ENCODE data around the gene SPATA3.
"Not testable (repeated sequence)": the region's sequence is repeated elsewhere in the genome, so short reads cannot be mapped to it uniquely, and the experiment has no call there.

SPATA3 gene

GRCh38 chr2:230995821-230996220 is at the start of gene SPATA3:
Gene SPATA3 (plus strand): TSS chr2:230996121. CDS start chr2:230996234, 113 bp downstream.
- no peak for DNase-seq (ENCODE audit: low spot score)

DNA sequence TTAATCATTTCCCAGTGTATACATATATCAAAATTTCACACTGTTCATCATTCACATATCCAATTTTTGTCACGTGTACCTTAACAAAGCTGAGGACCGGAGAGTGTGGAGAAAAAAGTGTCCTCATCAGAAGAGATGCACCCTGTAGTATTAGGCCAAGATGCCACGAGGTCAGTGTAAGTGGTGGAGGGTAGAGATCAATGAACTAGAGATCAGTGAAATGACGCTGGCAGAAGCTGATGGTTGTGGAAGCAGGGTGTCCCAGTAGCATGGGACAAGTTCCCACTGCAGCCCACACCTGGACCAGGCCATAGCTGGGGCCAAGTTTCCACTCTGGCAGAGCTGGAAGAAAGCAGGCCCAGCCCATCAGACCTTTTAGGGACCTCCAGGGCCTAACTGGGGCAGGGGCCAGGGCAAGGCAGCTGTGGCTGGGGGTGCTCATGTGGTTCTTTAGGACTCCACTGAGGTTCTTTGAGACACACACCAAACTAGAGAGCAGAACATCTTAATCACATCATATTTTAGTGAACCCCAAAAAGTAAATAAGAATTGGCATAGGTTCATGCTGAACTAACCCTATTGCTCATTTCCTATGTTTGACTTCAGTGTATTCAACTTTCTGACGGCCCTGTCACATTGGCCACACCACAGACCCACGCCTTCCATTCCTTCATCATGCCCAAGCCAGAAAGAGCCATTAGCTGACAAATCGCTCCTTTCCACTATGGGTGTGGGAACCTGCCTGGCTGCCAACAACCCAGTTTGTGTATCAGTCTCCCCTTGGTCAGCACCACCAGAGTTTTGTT is 49.3 kb upstream of the SPATA3 start:
- no peak for DNase-seq (ENCODE audit: low spot score)

DNA sequence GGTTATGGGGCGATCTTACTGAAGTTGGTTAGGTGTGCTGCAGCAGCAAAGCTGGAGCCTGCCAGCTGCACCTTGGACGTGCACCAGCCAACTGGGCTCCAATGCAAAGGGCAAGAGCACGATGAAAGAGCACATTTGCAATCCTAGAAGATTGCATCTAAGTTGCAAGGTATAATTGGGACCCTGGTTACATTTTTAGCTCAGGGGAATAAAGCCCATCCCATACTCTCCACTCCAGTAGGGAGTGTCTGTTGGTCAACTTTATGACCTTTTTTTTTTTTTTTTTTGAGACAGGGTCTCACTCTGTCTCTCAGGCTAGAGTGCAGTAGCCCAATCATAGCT is 48.7 kb upstream of the SPATA3 start:
- no peak for DNase-seq (ENCODE audit: low spot score)

DNA sequence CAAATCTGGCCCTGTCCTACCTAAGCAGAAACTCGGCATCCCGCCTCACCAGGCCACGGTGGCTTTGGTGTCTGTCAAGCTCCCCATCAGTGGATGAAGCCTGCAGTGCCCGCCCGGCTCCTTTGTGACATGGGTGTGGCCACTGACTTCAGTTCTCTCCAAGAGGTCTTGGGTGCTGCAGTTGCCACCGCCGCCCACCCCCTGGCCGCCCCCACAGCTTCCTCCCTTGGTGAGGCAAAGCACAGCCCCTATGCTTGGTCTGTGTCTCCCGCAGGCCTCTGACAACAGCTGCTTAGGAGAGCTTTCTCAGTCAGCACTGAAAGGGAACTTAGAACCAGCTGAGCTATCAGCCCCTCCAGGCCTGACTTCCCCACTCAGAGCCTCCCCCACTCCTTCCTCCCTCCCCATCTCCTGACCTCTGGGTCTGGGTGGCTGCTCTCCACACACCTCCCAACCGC is 48.0 kb upstream of the SPATA3 start:
- DNase-seq (ENCODE audit: low spot score): no peak

GRCh38 chr2:230949966-230950873 is 45.7 kb upstream of the SPATA3 start:
- DNase-seq (ENCODE audit: low spot score): no peak

- no peak for DNase-seq (ENCODE audit: low spot score)
Observed at GRCh38 chr2:230950874-230951339, 45.0 kb upstream of the SPATA3 start.

DNA sequence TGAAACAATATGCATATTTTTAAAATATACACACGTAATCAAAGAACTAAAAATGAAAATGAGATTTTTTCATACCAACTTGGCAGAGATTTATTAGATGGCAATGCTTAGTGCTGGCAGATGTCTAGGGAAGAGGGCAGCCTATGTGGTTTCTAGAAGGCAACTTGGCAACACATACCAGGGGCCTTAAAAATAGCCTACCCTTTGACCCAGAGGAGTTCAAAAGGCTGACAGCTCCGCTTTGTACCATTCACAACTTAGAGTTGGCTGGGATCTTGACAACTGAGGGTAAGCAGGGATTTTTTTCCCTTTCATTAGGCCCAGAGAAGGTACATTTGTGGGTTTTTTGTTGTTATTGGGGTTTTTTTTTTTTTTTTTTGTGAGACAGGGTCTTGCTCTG is 44.5 kb upstream of the SPATA3 start:
- no peak for DNase-seq (ENCODE audit: low spot score)

DNA sequence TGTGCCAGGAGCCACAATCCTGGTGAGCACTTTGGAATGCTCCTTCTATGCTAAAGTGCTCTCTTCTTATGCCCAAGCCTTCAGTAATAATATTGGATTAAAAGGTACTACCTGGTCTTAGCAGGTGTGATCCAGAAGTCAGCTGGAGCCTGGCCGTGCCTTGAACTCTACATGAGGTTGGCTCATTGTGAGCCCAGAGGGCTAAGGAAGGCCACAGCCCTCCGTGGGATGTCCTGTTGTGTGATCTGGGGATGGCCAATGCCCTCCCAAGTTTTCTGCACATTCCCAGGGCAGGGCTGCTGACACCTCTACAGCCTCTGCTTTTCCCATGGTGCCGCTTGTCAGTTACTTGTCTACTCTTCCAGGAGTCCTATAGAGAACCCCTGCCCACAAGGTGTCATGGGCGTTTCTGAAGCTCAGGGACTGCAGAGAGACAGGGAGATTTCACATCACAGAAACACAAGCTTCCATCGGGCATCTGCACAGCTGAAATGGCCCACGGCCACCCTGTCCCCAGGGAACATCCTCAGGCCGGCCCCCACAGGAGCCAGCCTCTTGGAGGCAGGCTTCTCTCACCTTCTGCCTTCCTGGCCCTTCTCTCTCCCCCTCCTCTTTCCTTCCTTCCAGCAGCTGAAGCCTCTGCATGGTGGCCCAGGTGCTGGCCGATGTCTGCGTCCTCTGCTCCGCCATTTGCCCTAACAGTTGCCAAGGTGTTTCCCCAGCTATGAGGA is 43.5 kb upstream of the SPATA3 start:
- DNase-seq (ENCODE audit: low spot score): no peak

GRCh38 chr2:230953845-230954244 is 42.1 kb upstream of the SPATA3 start:
- DNase-seq (ENCODE audit: low spot score): no peak

GRCh38 chr2:230954746-230955145 is 41.2 kb upstream of the SPATA3 start:
- DNase-seq (ENCODE audit: low spot score): no peak

GRCh38 chr2:230955163-230955737 is 40.7 kb upstream of the SPATA3 start:
- DNase-seq (ENCODE audit: low spot score): no peak

DNA sequence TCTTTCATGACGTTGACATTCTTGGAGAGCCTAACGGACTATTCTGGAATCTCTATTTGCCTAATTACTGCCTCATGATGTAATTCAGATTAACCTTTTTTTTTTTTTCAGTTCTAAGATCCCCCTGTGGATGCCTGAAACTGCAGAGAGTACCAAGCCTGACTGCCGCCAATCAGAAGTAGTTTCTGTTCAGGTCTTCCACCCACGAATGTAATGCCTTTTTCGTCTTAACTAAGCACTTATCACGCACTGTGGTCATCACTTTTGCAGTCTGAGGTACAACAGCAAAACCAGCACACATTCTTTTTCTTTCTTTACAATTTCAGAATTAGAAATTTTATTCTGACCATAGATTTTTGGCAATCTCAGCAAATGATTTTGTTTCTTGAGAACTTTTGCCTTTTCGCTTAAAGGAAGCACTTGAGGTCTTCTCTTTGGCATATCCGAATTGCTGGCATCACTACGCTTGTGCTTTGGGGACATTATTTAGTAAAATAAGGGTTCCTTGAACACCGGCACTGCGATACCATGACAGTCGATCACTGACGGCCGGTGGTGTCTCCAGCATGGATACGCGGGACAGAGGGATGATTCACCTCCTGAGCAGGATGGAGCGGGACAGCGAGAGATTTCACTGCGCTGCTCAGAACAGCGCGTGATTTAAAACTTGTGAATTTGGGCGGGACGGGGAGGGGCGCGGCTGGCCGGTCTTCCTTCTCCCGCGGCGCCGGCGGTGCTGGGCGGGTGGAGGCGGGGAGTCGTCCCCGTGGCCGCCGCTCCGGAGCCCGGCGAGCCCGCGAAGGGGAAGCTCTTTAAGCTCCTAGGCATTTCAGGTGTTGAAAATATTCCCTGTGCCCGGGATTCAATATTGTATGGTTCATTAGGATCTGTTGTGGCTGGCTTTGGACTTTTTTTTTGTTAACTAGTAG is 38.8 kb upstream of the SPATA3 start:
- DNase-seq (ENCODE audit: low spot score): peak; percentile 70

DNA sequence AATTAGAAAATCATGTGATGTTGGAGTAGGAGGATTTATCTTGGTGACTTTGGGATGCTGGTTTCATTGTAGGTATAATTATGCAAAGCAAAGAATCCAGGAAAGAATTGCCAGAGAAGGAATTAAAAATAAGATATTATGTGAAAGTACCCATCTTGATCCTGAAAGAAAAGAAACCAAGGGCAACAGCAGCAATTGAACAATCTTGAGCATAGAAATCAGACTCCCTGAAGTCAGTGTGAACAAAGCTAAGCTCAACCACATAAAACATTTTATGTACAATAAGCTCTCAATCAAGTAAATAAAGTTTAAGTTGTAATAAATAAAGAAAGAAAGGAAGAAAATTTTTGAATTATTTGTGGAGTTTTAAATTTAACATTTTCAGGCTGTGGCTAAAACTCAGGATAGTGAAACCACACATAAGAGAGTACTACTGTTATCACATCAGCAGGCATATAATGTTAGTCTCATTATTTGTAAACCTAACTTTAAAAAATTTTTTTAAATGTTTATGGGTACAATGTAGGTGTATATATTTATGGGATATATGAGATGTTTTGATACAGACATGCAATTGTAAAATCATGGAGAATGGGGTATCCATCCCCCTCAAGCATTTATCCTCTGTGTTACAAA is 38.0 kb upstream of the SPATA3 start:
- DNase-seq (ENCODE audit: low spot score): no peak

DNA sequence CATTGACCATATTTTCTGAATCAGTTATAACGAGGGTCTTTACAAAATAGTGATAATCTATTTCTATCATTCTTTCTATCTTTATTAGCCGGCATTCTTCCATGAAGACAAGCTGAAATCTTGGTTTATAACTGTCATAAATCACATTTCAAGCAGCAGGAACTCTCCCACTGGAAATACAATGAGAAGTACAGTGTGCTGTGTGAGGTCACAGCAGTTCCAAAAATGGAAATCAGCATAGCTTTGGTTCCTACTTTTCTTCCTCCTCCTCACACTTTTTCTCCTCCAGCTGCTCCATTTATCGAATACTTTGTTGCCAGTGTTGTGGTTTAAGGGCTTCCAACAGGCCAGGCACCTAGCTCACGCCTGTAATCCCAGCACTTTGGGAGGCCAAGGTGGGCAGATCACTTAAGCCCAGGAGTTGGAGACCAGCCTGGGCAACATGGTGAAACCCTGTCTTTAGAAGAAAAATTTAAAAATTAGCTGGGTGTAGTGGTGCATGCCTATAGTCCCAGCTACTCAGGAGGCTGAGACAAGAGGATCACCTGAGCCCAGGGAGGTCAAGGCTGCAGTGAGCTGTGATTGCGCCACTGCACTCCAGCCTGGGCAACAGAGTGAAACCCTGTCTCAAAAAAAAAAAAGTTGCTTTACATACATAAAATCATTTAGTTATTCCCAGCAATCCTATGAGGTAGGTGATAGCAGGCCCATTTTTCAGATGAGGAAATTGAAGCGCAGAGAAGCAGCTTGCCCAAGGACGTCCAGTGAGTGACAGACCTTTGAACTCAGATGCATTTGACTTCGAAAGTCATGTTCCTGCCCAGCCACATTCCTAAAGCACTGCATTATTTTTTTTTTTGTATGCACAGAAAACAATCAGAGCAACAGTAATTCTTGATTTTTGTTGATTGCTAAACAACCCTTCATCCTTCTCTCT is 36.8 kb upstream of the SPATA3 start:
- no peak for DNase-seq (ENCODE audit: low spot score)

DNA sequence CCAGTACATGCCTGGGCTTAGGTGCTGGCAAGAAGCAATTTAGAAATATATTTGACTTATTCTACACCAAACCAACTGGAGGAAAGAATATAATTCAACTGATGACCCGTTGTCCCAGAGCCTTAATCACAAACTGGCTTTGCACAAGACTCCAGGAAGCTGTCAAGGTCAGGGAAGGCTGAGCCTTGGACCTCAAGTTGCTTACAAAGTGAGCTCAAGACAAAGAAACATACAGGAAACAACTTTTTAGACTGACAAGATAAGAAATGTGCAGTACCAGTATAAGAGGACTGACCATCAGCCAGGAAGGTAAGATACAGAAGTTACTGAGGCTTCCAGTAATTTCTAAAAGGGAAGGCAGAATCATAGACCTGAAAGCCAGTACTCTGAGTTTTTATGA is 35.9 kb upstream of the SPATA3 start:
- DNase-seq (ENCODE audit: low spot score): no peak

DNA sequence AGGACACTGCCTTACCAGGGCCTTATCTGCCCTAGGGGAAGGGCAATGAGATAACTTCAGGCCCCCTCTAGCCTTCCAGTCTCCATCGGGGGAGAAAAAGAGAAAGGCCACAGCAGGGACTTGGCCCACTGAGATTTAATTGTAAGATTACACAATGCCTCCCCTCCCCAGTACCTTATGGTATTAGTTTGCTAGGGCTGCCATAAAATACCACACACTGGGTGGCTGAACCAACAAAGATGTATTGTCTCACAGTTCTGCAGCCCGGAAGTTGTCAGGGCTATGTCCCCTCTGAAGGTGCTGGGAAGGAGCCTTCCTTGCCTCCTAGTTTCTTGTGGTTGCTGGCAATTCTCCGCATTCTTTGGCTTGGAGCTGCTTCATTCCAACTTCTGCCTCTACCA is 34.8 kb upstream of the SPATA3 start:
- no peak for DNase-seq (ENCODE audit: low spot score)

DNA sequence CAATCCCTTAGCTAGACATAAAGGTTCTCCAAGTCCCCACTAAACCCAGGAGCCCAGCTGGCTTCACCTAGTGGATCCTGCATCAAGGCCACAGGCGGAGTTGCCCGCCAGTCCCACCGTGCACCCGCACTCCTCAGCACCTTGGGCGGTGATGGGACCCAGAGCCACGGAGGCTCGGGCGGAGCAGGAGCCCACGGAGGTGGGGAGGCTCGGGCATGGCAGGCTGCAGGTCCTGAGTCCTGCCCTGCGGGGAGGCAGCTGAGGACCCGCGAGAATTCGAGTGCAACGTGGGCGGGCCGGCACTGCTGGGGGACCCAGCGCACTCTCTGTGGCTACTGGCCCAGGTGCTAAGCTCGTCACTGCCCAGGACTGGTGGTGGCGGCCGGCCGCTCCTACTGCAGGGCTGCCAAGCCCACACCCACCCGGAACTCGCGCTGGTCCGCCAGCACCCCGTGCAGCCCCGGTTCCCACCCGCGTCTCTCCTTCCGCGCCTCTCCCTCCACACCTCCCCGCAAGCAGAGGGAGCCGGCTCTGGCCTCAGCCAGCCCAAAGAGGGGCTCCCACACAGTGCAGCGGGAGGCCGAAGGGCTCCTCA is 31.7 kb upstream of the SPATA3 start:
- DNase-seq (ENCODE audit: low spot score): no peak

GRCh38 chr2:230967113-230967512 is 28.8 kb upstream of the SPATA3 start:
- DNase-seq (ENCODE audit: low spot score): no peak

GRCh38 chr2:230968314-230968713 is 27.6 kb upstream of the SPATA3 start:
- not testable (repeated sequence) for DNase-seq (ENCODE audit: low spot score)

Data from ecto neural progenitor cell (in vitro differentiated cells).